Muscle layer of colon (tissue), 2 donors: ENCODE results near the gene DLG1.

Experiments
- H3K27ac ChIP-seq: one replicate; pipeline ENCODE4 v1.7.0; 2013; ENCODE audit warnings: low read depth, mild to moderate bottlenecking, low read length, moderate library complexity
- H3K27me3 ChIP-seq, 2 donors: one replicate each; pipeline ENCODE4 v1.7.0; 2013; ENCODE audit warnings: low read length in 2 of 2, mild to moderate bottlenecking in 2 of 2; ENCODE audit not compliant: insufficient read depth in 2 of 2, control insufficient read depth in 1 of 2
- H3K36me3 ChIP-seq: one replicate; pipeline ENCODE4 v1.7.0; 2013; ENCODE audit warnings: mild to moderate bottlenecking, low read length; ENCODE audit not compliant: insufficient read depth
- H3K4me1 ChIP-seq: one replicate; pipeline ENCODE4 v1.7.0; 2013; ENCODE audit warnings: mild to moderate bottlenecking, low read length; ENCODE audit not compliant: insufficient read depth
- H3K4me3 ChIP-seq, 2 donors: one replicate each; pipeline ENCODE4 v1.7.0; 2013; ENCODE audit warnings: low read length in 2 of 2, low read depth in 1 of 2, mild to moderate bottlenecking in 1 of 2, moderate library complexity in 1 of 2
- H3K9ac ChIP-seq: one replicate; pipeline ENCODE4 v1.7.0; 2013; ENCODE audit warnings: low read length
- H3K9me3 ChIP-seq: one replicate; pipeline ENCODE4 v1.7.0; 2013; ENCODE audit warnings: mild to moderate bottlenecking, low read length
- donor health status: abdominal sarcoma.
- donor health status: Adenocarcinoma of cecum.

Gene DLG1

DNA sequence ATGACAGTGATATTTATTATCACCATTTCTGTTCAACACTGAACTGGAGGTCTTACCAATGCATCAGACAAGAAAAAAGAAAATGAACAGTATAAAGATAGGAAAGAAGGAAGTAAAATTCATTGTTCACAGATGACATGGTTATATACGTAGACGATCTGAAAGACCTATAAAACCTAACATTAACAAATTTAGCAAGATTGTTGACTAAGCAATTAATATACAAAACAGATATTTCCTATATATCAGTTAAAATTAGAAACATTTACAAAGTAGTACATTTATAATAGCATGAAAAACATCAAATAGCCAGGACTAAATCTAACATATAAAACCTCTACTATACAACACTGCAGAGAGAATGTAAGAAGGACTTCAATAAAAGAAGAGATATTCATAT is 176.0 kb downstream of the DLG1 start:
- Histone ChIP-seq H3K27me3 (no peaks in the 10 kb centered on the region), H3K36me3 (peaks cover 9% of the 10 kb centered on the region), H3K27ac (no peak overlapping the region), H3K9ac (no peak overlapping the region), H3K4me1 (no peaks in the 10 kb centered on the region), H3K9me3 (no peaks in the 10 kb centered on the region), H3K4me3 (no peak overlapping the region)

DNA sequence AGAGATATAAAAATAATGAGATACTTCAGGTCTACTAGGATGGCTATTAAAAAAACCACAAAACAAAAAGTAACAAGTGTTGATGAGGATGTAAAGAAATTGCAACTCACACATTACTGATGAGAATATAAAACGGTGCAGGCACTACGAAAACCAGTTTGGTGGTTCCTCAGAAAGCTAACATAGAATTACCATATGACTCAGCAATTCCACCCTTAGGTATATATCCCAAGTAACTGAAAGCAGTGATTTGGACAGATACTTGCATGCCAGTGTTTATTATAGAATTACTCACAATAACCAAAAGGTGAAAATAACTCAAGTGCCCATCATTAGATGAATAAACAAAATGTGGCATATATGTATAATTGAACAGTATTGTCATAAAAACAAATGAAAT is 181.3 kb downstream of the DLG1 start:
- Histone ChIP-seq H3K4me1 (no peaks in the 10 kb centered on the region), H3K27me3 (no peaks in the 10 kb centered on the region), H3K27ac (no peak overlapping the region), H3K9ac (no peak overlapping the region), H3K4me3 (no peak overlapping the region), H3K9me3 (no peaks in the 10 kb centered on the region), H3K36me3 (no peaks in the 10 kb centered on the region)

DNA sequence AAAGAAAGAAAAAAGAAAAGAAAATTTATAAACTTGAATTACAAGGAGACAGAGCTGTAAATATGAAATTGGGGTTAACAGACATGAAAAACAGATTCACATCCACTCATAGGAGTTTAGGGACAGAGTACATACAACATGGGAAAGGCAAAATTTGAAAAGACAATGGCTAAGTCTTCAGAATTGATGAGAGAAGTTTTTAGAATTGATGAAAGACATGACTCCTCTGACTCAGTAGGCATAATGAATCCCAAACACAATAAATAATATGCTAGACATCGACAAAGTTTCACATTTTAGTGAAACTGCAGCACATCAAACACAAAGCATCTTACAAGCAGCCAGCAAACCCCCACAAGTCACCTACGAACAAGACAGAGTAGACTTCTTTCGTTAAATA is 184.4 kb downstream of the DLG1 start:
- H3K4me3 ChIP-seq: no peak overlapping the region
- no peaks in the 10 kb centered on the region for H3K27me3 ChIP-seq
- no peaks in the 10 kb centered on the region for H3K4me1 ChIP-seq
- no peak overlapping the region for H3K27ac ChIP-seq
- no peaks in the 10 kb centered on the region for H3K36me3 ChIP-seq
- H3K9me3 ChIP-seq: no peaks in the 10 kb centered on the region
- no peak overlapping the region for H3K9ac ChIP-seq

DNA sequence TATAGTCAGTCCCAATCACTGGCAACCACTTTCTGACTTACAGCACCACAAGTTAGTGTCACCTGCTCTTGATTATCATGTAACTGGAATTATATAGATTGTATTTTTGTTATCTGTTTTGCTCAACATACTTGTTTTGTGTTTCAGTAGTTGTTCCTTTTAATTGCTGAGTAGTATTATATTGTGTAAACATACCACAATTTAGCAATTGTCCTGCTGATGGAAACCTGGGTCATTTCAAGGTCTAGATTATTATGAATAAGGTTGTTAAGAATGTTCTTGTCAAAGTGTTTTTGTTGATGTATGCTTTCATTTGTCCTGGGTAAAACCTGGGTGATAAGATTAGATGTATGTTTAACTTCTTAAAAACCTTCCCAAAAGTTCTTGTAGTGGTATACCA is 186.7 kb downstream of the DLG1 start:
- Histone ChIP-seq H3K27ac (no peak overlapping the region), H3K36me3 (no peaks in the 10 kb centered on the region), H3K27me3 (no peaks in the 10 kb centered on the region), H3K9ac (no peak overlapping the region), H3K4me3 (no peak overlapping the region), H3K9me3 (no peaks in the 10 kb centered on the region), H3K4me1 (no peaks in the 10 kb centered on the region)

DNA sequence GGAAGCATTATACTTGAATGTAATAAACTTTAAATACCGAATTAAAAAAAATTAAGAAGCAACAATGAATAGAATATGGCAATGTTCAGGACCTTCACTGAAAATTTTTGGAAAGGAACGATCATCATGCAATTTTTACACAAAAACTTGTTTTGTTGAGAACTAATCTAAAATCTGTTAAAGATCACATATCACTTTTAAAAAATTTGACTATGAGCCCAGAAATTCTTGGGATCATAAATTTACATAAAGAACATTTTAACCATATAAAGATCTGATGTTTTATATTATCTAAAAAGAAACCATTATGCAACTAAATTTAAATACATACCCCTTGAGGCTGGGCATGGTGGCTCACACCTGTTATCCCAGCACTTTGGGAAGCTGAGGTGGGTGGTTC is 192.6 kb downstream of the DLG1 start:
- no peaks in the 10 kb centered on the region for H3K4me1 ChIP-seq
- no peaks in the 10 kb centered on the region for H3K27me3 ChIP-seq
- H3K4me3 ChIP-seq: no peak overlapping the region
- no peaks in the 10 kb centered on the region for H3K36me3 ChIP-seq
- H3K27ac ChIP-seq: no peak overlapping the region
- H3K9me3 ChIP-seq: no peaks in the 10 kb centered on the region
- H3K9ac ChIP-seq: no peak overlapping the region

DNA sequence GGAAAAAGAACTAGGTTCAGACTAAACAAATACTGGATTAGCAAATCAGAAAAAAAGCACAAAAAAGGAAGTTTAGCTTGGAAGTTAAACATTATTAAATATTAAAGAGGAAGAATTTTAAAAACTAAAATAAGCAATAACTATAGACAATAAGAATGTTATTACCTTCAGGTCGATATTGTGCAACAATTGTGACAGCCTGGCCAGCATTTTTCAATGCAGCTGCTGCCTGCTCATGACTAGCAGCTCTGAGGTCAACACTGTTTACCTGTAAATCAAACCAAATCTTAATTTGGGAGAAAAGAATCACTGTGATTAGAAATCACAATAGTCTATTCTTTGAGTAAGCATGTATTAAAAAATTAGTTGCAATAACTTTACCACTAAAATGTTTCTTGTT is 193.7 kb downstream of the DLG1 start:
- no peaks in the 10 kb centered on the region for H3K36me3 ChIP-seq
- no peak overlapping the region for H3K9ac ChIP-seq
- H3K27me3 ChIP-seq: no peaks in the 10 kb centered on the region
- H3K4me1 ChIP-seq: no peaks in the 10 kb centered on the region
- no peak overlapping the region for H3K4me3 ChIP-seq
- no peaks in the 10 kb centered on the region for H3K9me3 ChIP-seq
- no peak overlapping the region for H3K27ac ChIP-seq

DNA sequence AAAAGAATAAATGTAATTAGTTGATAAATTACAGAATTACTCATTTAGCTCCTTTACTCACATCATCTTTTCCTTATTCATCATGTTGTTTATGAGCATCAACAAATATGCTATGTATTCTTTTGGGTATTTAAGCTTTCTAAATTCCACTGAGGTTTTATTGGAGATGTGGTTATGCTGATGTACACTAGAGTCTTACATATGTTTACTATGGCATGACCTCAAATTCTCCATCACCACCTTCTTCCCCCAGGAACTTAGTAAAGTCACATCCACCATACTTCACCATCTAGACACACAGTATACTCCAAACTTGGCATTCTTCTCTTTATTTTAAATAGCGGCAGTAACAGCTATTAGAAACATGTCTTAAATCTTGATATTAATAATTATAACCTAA is 194.6 kb downstream of the DLG1 start:
- H3K9me3 ChIP-seq: no peaks in the 10 kb centered on the region
- H3K9ac ChIP-seq: no peak overlapping the region
- H3K27ac ChIP-seq: no peak overlapping the region
- no peak overlapping the region for H3K4me3 ChIP-seq
- no peaks in the 10 kb centered on the region for H3K27me3 ChIP-seq
- H3K4me1 ChIP-seq: no peaks in the 10 kb centered on the region
- peaks cover 5% of the 10 kb centered on the region for H3K36me3 ChIP-seq

DNA sequence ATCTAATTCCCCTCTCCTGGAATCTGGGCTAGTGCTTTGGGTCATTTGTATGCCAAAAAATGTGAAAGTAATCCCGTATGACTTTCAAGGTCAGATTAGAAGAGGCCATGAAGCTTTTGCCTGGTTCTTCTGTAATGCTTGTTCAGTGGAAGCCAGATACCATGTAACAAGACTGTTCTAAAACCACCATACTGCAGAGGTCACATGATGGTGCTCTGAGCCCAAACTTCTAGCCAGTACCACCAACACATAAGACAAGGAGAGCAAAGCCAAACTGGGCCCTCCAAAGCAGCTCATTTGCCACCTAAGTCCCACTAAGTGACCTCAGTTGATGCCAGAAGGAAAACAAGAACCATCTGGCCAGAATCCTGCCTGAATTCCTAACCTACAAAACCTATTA is 204.5 kb downstream of the DLG1 start:
- Histone ChIP-seq H3K27me3 (no peaks in the 10 kb centered on the region), H3K36me3 (peaks cover under 1% of the 10 kb centered on the region), H3K9ac (no peak overlapping the region), H3K27ac (no peak overlapping the region), H3K4me3 (no peak overlapping the region), H3K9me3 (no peaks in the 10 kb centered on the region), H3K4me1 (no peaks in the 10 kb centered on the region)

DNA sequence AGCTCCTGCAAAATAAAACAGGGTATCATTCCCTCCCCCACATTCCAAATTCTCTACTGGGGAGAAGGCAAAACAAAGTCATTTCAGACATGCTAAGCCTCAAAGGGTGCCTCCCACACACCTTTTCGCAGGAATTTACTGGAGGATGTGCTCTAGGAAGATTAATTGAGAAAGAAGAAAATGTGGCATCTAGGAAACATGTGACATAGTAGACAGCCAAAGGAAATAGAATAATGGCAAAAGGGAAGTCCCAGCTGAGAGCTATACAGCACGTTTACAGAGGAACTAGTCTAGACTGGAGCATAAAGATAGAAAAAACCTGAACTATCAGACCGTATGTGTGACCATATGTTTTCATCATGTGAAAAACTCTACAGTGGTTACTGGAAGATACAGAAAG is 210.0 kb downstream of the DLG1 start:
- Histone ChIP-seq H3K4me1 (no peaks in the 10 kb centered on the region), H3K27me3 (no peaks in the 10 kb centered on the region), H3K9me3 (no peaks in the 10 kb centered on the region), H3K4me3 (no peak overlapping the region), H3K27ac (no peak overlapping the region), H3K9ac (no peak overlapping the region), H3K36me3 (no peaks in the 10 kb centered on the region)

DNA sequence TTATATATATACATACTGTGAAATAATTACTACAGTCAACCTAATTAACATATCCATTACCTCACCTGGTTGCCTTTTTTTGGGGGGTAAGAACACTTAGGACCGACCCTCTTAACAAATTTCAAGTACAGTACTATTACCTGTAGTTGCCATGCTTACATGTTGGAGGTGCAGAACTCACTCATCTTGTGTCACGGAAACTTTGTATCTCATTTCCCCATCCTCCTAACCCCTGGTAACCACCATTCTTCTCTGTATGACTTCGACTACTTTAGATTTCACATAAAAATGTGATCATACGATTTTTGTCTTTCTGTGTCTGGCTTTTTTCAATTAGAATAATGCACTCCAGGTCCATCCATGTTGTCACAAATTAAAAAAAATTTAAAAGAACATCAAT is 213.3 kb downstream of the DLG1 start:
- no peaks in the 10 kb centered on the region for H3K27me3 ChIP-seq
- no peaks in the 10 kb centered on the region for H3K4me1 ChIP-seq
- H3K9ac ChIP-seq: no peak overlapping the region
- no peak overlapping the region for H3K27ac ChIP-seq
- no peak overlapping the region for H3K4me3 ChIP-seq
- no peaks in the 10 kb centered on the region for H3K36me3 ChIP-seq
- no peaks in the 10 kb centered on the region for H3K9me3 ChIP-seq

DNA sequence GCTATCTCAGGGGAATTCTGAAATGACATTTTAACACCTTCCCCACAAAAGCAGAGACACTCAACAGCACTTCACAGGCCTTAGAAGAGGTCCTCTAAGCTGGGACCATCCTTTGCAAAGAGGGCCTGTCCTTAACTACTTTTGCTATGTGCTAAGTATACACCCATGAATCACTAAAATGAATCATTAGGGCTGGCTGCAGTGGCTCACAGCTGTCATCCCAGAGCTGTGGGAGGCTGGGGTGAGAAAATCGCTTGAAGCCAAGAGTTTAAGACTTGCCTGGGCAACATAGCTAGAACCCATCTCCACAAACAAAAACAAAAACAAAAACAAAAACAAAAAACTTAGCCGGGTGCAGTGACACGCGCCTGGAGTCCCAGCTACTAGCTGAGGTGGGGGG is 214.9 kb downstream of the DLG1 start:
- no peaks in the 10 kb centered on the region for H3K9me3 ChIP-seq
- no peak overlapping the region for H3K4me3 ChIP-seq
- H3K36me3 ChIP-seq: no peaks in the 10 kb centered on the region
- H3K27ac ChIP-seq: no peak overlapping the region
- no peak overlapping the region for H3K9ac ChIP-seq
- H3K4me1 ChIP-seq: no peaks in the 10 kb centered on the region
- no peaks in the 10 kb centered on the region for H3K27me3 ChIP-seq

DNA sequence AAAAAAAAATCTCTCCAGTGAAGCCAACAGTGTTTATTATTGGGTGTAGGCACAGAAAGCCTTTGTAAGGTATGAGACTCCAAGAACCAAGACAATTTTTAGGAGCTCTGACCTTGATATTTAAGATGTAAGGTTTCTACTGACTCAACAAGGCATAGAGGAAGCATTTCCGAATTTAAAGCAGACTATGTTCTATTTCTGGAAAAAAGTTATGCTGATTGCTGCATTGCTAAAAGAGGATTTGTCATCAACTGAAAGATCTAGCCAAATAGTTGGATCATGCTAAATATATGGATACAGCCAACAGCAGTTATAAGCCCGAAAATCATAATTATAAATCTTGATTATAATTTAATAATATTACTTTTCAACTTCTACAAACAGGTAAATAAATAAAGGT is 215.5 kb downstream of the DLG1 start:
- no peak overlapping the region for H3K4me3 ChIP-seq
- H3K4me1 ChIP-seq: no peaks in the 10 kb centered on the region
- no peaks in the 10 kb centered on the region for H3K36me3 ChIP-seq
- H3K9ac ChIP-seq: no peak overlapping the region
- H3K9me3 ChIP-seq: no peaks in the 10 kb centered on the region
- H3K27ac ChIP-seq: no peak overlapping the region
- no peaks in the 10 kb centered on the region for H3K27me3 ChIP-seq
